Stimulated activated CD4-positive, alpha-beta T cell treated with anti-CD3 and anti-CD28 coated beads, Interleukin-12 subunit alpha, Interleukin-12 subunit beta, amount 100 ng/mL, for 48 hours (primary cell): ENCODE results near the gene DBNDD2.

ENCODE experiments used
- DNase-seq, 3 donors: peaks; one replicate each; pipeline ENCODE4 v3.0.0-alpha.2; 2020; ENCODE audit warnings: low read depth in 2 of 3, low spot score in 1 of 3

Gene DBNDD2

GRCh38 chr20:45378191-45378590 is 29.9 kb upstream of the DBNDD2 start, which contains the start of gene TP53TG5:
Gene TP53TG5 (minus strand): TSS chr20:45378325. CDS start chr20:45378236, 89 bp downstream.
- DNase-seq = no peak

- no peak for DNase-seq
Observed at GRCh38 chr20:45387274-45387673, 20.8 kb upstream of the DBNDD2 start.

GRCh38 chr20:45390931-45391330 is 17.2 kb upstream of the DBNDD2 start:
- DNase-seq = no peak

GRCh38 chr20:45391559-45391958 is 16.5 kb upstream of the DBNDD2 start:
- DNase-seq = no peak

GRCh38 chr20:45392733-45393132 is 15.4 kb upstream of the DBNDD2 start:
- no peak for DNase-seq

- no peak for DNase-seq
Observed at GRCh38 chr20:45394221-45395113, 13.6 kb upstream of the DBNDD2 start.

GRCh38 chr20:45395114-45395415 is 13.0 kb upstream of the DBNDD2 start:
- DNase-seq = no peak

- no peak for DNase-seq
Observed at GRCh38 chr20:45399018-45399417, 9.1 kb upstream of the DBNDD2 start.

GRCh38 chr20:45400346-45401031 is 7.6 kb upstream of the DBNDD2 start:
- no peak for DNase-seq

- DNase-seq = no peak
Observed at GRCh38 chr20:45402946-45403345, 5.1 kb upstream of the DBNDD2 start.

GRCh38 chr20:45404438-45404837 is 3.7 kb upstream of the DBNDD2 start:
- no peak for DNase-seq

- DNase-seq = peak in 1 of 3 donors; percentile 15
Observed at GRCh38 chr20:45405571-45406259, 2.4 kb upstream of the DBNDD2 start.

GRCh38 chr20:45406260-45407066 is 1.6 kb upstream of the DBNDD2 start:
- peak in 2 of 3 donors; percentile 14 to 38 for DNase-seq

GRCh38 chr20:45407067-45407745 is 883 bp upstream of the DBNDD2 start:
- DNase-seq = no peak

- no peak for DNase-seq
Observed at GRCh38 chr20:45408646-45409213, 641 bp downstream of the DBNDD2 start.

GRCh38 chr20:45409521-45410272 is 1.6 kb downstream of the DBNDD2 start:
- no peak for DNase-seq

- no peak for DNase-seq
Observed at GRCh38 chr20:45410887-45411286, 2.8 kb downstream of the DBNDD2 start.

- no peak for DNase-seq
Observed at GRCh38 chr20:45412653-45413052, 4.6 kb downstream of the DBNDD2 start.

- no peak for DNase-seq
Observed at GRCh38 chr20:45413479-45413878, 5.4 kb downstream of the DBNDD2 start.
